ENCODE measurements around the gene CNDP2. TPM values are rescaled to one million over a fixed set of nuclear protein-coding genes. Genes with fewer than 3 reads are reported as not detected.

CNDP2 gene
- total RNA-seq, 4 donors from 2014 or later, result 58.4 to 79.9 (median 69.5) TPM

DNA sequence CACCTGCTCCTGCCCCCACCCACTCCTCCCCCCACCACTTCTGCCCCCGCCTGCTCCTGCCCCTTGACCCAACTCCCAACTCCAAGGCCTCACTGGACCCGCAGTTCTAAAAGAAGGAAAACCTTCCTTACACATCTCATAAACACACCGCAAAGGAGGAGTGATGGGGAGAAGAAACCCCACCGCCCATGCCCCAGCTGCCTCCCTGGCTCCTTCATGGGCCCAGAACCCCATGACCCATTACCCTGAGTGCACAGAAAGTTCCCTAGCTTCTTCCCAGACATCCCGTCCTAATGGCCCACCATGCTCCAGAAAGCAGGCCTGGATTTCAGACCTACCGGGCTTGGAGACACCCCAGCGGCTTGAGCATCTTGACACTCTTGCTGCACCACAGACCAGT, 17.8 kb upstream of the CNDP2 start:
- H3K27me3 ChIP-seq, result no peaks in the 10 kb centered on the region
- peaks cover 7% of the 10 kb centered on the region for H3K4me1 ChIP-seq
- no peaks in the 10 kb centered on the region for H3K9me3 ChIP-seq
- no peak overlapping the region for H3K4me3 ChIP-seq
- no peak overlapping the region for H3K27ac ChIP-seq
- DNase-seq (ENCODE audit: low spot score in 2 of 2), result no peak
- no peaks in the 10 kb centered on the region for H3K36me3 ChIP-seq
- 94% methylated on average over 5 of the region's 7 CpGs for WGBS
- TF ChIP-seq EP300 (IDR thresholded peaks at IDR 0.05) (no peak), POLR2A (IDR thresholded peaks at IDR 0.05) (no peak), POLR2AphosphoS5 (IDR thresholded peaks at IDR 0.05) (no peak)
- TF ChIP-seq, protein P1, sequence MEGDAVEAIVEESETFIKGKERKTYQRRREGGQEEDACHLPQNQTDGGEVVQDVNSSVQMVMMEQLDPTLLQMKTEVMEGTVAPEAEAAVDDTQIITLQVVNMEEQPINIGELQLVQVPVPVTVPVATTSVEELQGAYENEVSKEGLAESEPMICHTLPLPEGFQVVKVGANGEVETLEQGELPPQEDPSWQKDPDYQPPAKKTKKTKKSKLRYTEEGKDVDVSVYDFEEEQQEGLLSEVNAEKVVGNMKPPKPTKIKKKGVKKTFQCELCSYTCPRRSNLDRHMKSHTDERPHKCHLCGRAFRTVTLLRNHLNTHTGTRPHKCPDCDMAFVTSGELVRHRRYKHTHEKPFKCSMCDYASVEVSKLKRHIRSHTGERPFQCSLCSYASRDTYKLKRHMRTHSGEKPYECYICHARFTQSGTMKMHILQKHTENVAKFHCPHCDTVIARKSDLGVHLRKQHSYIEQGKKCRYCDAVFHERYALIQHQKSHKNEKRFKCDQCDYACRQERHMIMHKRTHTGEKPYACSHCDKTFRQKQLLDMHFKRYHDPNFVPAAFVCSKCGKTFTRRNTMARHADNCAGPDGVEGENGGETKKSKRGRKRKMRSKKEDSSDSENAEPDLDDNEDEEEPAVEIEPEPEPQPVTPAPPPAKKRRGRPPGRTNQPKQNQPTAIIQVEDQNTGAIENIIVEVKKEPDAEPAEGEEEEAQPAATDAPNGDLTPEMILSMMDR (IDR thresholded peaks at IDR 0.05), result no peak

DNA sequence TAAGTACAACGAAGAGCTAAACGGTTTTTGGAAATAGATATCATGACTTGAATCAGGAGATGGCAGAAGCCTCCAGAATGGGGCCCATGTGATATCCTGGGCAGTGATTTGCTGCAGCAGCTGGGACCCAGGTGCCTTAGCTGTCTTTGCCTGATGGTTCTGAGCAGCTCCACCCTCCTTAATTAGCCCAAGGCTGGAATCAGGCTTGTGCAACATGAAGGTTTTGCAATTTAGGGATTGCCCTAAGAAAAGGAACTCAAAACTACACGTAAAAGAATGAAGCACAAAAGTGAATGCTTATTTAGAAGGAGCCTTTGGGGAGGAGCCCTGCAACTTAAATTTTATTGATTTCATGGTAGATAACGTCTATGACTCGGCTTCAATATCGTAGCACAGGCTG, 17.3 kb upstream of the CNDP2 start:
- Histone ChIP-seq H3K9me3 (no peaks in the 10 kb centered on the region), H3K4me3 (no peak overlapping the region), H3K27ac (no peak overlapping the region), H3K27me3 (no peaks in the 10 kb centered on the region), H3K36me3 (no peaks in the 10 kb centered on the region), H3K4me1 (peaks cover 7% of the 10 kb centered on the region)
- TF ChIP-seq EP300 (IDR thresholded peaks at IDR 0.05), result no peak
- TF ChIP-seq POLR2AphosphoS5 (IDR thresholded peaks at IDR 0.05), result no peak
- TF ChIP-seq, protein P1 (IDR thresholded peaks at IDR 0.05), result no peak
- TF ChIP-seq POLR2A (IDR thresholded peaks at IDR 0.05), result no peak
- no peak for DNase-seq (ENCODE audit: low spot score in 2 of 2)
- WGBS, result 51% methylated on average over 6 of the region's 6 CpGs

DNA sequence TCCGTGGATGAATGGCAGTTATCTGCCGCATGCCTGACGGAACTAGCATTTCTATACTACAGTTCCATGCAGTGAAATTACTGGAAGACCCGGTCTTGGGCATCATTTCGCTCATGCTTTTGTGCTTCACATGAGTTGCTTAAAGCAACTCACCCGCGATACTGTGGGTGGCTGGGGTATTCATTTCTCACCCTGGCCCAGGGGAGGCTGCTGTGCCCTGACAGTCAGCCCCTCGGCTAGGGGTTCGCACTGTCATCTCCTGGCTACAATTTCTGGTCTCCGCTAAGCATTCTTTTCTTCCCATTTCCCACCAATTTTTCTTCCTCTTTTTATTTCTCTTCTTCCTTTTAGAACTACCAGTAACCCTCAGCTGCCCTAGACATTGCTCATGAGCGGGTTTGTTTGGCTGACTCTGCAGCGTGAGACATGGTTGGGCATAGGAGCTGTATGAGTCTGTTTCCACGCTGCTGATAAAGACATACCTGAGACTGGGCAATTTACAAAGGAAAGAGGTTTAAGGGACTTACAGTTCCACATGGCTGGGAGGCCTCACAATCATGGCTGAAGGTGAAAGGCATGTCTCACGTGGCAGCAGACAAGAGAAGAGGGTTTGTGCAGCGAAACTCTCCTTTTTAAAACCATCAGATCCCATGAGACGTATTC, 16.5 kb upstream of the CNDP2 start:
- Histone ChIP-seq H3K4me3 (no peak overlapping the region), H3K36me3 (no peaks in the 10 kb centered on the region), H3K9me3 (no peaks in the 10 kb centered on the region), H3K4me1 (peaks cover 10% of the 10 kb centered on the region), H3K27me3 (no peaks in the 10 kb centered on the region), H3K27ac (no peak overlapping the region)
- DNase-seq (ENCODE audit: low spot score in 2 of 2), result no peak
- 91% methylated on average over 16 of the region's 16 CpGs for WGBS
- TF ChIP-seq POLR2AphosphoS5 (IDR thresholded peaks at IDR 0.05) (no peak), POLR2A (IDR thresholded peaks at IDR 0.05) (no peak)

DNA sequence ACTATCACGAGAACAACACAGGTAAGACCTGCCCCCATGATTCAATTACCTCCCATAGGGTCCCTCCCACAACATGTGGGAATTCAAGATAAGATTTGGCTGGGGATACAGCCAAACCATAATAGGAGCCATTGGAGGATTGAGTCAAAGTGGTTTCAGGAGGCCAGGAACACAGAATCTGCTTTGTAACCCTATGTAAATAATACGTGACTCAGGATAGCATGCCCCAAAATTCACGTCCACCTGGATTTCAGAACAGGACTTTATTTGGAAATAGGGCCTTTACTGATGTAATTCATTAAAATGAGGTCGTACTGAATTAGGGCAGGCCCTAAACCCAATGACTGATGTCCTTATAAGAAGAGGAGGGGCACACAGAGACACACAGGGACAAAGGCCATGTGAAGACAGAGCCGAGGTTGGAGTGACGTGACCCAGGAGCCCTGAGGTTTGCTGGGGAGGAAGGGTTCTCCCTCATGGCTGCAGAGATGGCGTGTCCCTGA, 16.0 kb upstream of the CNDP2 start:
- H3K4me3 ChIP-seq, result no peak overlapping the region
- H3K4me1 ChIP-seq, result peaks cover 12% of the 10 kb centered on the region
- DNase-seq (ENCODE audit: low spot score in 2 of 2), result no peak
- TF ChIP-seq EP300 (IDR thresholded peaks at IDR 0.05) (no peak), POLR2A (IDR thresholded peaks at IDR 0.05) (no peak), POLR2AphosphoS5 (IDR thresholded peaks at IDR 0.05) (no peak)
- TF ChIP-seq, protein P1 (IDR thresholded peaks at IDR 0.05), result no peak
- 84% methylated on average over 7 of the region's 7 CpGs for WGBS
- no peaks in the 10 kb centered on the region for H3K27me3 ChIP-seq
- H3K36me3 ChIP-seq, result no peaks in the 10 kb centered on the region
- no peaks in the 10 kb centered on the region for H3K9me3 ChIP-seq
- H3K27ac ChIP-seq, result no peak overlapping the region

DNA sequence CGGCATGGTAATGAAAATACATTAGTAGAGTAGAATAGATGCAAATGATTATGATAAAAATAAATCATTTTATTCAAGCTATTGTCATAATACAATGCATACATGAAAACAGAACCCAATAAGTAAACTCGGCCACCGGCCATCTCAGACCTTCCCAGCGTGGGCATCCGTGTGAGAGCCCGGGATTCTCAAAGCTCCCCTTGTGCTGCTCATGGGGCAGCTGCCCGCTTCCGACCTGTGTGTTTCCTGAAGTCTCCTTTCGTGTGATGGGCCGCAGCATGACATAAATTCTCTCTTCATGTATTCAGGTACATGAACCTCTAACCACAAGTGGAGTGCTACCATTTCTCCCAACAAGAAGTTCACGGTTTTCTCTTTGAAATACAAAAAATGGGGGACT, 13.5 kb upstream of the CNDP2 start:
- H3K36me3 ChIP-seq, result no peaks in the 10 kb centered on the region
- H3K9me3 ChIP-seq, result no peaks in the 10 kb centered on the region
- no peak for TF ChIP-seq POLR2AphosphoS5 (IDR thresholded peaks at IDR 0.05)
- TF ChIP-seq EP300 (IDR thresholded peaks at IDR 0.05), result no peak
- TF ChIP-seq, protein P1 (IDR thresholded peaks at IDR 0.05), result no peak
- TF ChIP-seq POLR2A (IDR thresholded peaks at IDR 0.05), result no peak
- WGBS, result 91% methylated on average over 11 of the region's 11 CpGs
- H3K27ac ChIP-seq, result no peak overlapping the region
- DNase-seq (ENCODE audit: low spot score in 2 of 2), result no peak
- no peaks in the 10 kb centered on the region for H3K27me3 ChIP-seq
- peaks cover 15% of the 10 kb centered on the region for H3K4me1 ChIP-seq
- no peak overlapping the region for H3K4me3 ChIP-seq
